ENCODE data around the gene LRP1B.

The LRP1B gene

DNA sequence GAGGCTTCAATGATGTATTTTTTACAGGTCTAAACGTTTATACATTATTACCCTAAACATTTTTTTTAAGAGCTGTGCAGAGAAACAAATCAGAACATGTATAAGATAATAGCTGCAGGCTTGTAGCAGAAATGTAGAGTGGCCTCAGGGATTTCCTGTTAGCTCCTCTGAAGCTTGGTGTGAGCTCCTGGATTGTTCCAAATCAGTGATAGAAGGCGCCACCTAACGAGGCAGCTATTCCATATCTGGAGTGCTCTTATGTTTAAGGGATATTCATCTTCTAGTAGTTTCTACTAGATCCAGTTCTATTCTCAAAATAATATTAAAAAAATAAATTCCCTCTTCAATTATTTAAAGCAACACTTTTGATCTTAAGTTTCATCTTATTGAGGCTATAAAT is 93.1 kb downstream of the LRP1B start:
- no peak for DNase-seq

DNA sequence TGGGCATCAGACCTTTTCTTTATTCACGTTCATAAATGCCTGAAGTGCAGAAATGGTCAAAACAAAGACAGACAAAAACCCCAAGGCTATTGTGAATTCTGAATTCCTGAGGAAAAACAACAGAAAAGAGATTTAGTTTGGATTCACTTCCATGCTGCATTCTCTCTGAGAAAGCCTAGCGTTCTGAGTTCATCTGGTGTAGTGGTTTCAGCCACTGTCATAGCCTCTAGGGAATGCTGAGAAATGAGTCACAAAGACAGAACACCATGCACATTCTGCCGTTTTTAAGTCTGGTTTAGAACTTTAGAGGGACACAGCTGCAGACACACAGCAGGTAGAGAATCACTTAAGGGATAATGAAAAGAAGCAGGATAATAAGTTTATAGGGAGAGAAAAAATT is 93.8 kb downstream of the LRP1B start:
- no peak for DNase-seq

DNA sequence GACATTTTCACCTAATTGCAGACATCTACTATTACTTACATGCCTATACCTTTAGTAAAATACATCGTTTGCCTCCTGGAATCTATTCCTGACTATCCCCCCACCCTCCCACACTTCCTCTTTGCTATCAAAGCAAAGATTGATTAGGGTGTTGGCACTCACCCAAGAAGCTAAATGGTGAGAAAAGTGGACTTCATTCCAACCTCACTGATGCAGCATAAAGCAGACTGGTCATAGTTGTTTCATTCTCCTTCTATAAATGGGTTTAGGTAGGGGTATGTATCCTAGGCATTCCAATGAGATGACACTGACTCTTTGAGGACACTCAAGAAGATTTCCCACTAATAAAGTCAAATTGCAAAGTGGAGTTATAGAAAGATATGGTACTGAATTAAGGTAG is 97.4 kb downstream of the LRP1B start:
- DNase-seq: no peak

DNA sequence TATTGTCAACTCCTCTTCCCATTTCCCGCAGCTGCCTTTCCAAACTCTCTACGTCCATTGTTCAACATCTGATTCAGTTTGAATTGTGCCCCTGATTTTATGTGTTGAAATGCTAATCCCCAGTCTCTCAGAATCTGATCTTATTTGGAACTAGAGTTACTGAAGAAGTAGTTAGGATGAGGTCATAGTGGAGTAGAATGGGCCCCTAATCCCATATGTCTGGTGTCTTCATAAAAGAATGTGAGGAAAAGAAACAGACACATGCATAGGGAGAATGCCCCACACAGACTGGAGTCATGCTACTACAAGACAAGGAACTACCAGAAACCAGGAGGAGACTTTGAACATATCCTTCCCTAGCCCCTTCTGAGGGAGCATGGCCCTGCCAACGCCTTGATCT is 99.2 kb downstream of the LRP1B start:
- DNase-seq: no peak

DNA sequence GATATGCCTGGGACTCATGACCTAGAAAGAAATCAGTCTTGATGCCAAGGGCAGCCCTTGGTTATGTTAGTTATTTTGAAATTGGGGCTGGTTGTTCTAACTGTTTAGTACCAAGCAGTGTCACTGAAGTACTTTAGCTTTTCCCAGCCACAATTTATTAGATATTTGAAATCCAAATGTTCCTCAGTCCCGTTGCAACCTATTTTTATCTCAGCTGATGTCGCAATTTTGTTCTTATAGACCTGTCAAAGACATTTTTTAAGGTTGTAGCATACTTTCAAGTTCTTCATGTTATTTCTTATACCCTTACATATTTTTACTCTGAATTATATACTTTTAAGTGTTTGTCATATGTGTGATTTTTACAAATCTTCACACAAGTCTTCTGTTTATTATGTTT is 100.1 kb downstream of the LRP1B start:
- DNase-seq: no peak

DNA sequence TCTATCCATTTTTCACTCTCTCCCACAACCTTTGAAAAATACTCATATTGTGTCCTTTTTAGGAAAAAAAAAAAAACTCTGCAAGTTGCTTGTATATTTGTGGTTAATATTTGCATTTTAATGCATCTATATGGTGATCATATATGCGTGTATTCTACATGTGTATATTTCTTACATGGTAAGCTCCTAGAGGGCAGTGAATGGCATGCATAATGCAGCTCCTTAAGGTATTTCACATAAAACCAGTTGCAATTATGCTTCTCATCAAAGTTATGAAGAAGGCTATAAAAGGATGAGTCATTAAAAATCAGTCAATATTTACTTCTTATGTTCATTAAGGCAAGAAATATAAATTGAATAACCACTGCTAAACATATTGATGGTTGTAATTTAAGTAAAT is 100.8 kb downstream of the LRP1B start:
- DNase-seq: no peak

DNA sequence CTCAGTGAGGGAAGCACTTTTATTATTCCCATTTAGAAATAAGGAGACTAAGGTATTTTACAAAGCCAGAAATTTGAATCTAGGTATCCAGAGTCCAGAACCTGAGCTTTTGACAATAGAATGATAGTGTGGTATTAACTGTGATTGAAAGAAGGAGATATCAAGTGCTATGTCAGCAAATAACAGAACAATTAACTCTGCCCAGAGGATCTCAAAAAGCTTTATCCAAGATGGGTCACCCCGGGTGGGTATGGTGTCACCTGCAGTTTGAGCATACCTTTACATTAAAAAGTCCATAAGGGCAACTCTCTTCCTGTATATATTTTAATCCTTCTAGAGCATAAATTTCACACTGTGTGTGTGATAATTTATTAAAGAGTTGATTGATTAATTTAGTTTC is 105.4 kb downstream of the LRP1B start:
- no peak for DNase-seq

DNA sequence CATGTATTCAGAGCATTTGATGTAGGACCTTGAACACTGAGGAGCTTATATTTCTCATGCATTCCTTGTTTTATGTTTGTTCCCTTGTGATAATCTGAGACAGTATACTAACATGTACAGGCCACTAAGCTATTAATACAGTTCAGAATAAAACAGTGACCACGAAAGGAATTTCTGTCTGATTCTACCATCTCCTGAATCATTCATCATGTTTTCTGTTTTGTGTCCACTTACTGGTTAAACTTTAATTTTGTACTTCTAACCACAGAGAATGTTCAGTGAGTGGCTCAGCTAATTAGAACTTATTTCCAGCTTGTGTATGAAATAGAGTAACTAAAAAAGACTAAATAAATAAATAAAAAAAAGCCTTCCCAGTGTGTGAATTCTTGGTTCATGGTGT is 110.4 kb downstream of the LRP1B start:
- DNase-seq: no peak

DNA sequence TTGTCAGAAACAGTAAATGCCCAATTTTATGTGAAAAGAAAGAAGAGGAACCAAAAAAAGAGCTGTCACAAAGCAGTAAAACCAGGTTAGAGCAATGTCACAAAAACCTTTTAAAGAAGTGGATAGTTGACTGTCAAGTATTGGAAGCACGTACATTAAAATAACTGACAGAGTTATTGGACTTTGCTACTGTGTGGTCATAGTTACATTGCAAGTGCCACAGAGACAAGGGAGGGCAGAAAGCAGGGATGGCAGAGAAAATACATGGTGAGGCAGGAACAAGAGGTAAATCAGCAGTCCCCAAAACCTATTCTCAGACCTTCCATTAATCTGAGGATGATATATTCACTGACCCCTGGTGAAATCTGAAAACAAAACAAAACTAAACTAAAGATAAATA is 116.3 kb downstream of the LRP1B start:
- DNase-seq: no peak

DNA sequence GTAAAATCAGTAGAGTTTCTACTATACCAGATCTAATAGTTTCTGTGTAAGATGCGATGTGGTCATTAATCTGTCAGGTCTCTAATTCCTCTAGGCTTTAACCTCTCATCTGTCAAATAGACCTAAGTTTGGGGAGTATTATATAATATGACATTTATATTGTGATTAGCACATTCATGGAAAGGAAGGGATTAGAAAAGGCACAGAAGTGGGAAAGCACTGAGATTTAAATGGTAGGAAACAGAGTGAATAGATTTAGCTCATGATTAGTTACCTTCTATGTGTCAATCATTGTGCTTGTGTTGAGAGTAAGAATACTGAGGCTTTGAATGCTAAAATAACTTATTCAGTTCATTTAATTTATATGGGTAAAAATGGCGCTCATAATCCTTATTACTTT is 118.0 kb downstream of the LRP1B start:
- DNase-seq: no peak

DNA sequence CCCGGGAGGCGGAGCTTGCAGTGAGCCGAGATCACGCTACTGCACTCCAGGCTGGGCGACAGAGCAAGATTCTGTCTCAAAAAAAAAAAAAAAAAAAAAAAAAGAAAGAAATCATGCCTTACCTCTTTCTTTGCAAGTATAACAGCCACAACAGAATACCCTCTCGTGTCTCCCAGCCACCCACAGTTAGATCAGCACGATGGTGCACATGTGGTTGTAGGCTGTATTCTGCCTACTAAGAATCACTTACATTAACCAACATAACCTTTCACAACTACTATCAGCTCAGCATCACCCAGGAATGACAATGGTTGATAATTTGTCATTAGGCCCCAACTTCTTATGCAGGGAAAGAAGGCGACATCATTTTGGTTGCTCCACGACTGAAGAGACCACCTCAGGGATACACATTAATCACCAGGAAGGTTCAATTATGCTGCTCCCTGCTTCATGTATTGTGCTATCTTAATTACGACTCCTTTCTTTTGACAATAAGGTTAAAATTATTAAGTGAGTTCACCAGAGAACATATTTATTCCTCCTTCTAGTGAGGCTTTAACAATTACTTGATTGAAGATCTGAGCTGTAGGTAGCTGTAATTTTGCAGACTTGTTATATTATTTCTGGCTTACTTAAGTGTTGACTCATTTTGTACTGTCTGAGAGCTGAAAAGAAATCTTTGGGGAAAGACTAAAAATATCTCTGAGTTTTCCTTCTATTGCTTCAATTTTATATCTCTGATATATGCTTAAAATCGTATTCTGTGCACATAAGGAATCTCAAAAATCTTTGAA is 120.1 kb downstream of the LRP1B start:
- DNase-seq: no peak

DNA sequence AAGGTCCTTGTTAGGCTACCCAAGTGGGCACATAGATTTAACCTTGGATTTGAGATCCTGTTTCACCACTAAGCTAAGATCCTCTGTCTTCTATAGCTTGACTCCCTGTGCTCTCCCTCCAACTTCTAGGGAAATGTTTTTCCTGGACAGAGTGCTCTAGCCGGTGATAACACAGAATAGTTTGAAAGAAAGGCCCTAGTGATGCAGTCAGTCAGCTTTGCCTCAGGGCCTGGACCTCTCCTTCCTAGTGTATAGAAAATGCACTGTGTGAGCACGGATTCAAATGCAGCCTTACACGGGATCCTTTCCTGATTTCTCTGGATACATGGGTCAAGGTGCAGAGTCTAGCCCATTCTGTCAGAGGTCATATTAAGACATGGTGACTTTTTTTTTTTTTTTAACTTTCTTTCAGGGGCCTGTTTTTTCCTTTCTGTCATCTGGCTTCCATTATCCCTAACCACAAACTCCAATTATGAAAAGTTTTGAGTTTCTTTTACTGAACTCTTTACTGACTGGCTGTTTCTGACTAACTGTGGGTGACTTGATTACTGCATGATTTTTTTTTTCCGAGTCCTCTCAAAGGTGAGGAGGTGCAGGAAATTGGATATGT is 122.6 kb downstream of the LRP1B start:
- DNase-seq: peak; percentile 37

DNA sequence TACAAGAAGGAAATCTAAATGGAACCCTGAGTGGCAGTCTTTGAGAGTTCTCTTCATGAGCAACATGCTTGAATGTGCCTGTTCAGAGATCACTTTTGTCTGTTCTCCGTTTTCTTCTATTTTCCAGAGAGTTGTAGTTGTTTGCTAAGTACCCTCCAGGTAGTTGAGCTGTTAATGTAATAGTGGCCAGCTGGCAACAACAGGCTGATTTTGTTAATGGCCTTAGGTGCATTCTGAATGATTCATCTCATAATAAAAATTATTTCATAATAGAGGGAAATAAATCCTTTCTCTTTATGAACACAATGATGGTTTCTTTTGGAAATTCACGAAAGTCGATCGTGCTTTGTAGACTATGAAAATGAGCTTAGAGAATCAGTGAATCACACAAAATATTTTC is 136.8 kb downstream of the LRP1B start:
- DNase-seq: no peak

DNA sequence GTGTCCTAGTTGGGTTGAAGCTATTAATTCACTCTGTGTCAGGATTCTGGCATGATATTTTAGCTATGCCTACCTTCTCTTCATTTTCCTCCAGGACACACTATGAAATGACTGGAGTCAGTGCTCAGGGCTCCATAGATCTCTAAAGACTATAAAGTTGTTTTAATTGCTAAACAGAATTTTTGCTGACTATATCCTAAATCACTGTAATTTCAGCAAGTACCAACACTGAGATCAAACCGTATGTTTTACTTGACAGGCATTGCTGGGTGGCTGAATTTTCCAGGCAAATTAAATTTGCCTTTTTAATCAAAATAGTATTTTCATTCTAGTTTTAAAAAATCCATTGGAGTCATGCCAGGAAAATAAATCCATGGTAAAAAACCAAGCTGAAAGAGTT is 138.1 kb downstream of the LRP1B start:
- DNase-seq: no peak

DNA sequence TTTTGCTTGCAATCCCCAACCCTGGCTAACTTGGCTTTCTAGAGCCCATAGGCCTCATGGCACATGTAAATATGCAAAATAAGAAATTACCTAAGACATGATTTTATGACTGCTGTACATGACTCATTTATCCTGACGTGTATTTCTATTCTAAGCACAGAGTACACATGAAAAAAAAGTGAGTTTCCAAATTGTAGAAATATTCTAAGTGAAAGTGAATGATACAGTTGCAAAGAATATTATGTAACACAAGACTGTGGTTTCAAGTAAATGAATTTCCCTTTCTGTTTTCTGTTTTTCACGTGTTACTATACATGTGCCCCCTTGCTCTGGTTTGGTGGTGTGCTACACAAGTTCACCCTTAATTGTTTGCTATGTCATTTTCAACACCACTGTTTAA is 162.4 kb downstream of the LRP1B start:
- DNase-seq: no peak

DNA sequence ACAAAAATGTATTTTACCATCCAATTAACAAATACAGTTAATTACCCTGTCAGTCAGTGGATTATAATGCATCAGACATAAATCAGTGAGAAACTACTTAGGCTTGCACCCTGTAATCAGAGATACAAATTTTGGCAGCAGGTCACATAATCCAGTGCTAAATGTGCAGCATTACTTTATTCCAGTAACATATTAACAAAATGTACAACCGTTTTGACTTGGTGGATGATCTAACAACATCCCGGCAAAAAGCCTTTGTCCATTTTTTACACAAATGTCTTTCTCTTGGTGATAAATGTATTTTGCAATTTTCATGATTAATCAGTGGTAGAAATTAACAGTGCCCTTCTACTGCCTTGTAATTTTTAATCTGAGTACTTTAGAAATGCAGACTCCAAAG is 162.8 kb downstream of the LRP1B start:
- DNase-seq: no peak

DNA sequence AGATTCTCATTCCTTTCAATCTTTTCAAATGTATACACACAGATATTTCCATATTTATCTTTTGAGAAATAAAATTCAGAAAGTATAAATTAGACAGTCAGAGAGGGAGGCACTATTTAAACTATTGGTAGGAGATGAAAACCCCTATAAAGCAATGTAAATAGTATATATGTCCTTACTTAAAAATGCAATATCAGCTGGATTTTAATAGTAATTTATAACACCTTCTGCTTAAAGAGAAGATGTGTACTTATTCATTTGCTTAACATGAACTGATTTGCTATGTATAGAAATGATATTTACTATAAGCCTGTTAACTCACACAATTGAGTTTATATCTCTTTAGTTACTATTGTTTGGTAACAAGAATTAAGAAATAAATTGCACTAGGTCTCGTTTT is 163.3 kb downstream of the LRP1B start:
- no peak for DNase-seq

DNA sequence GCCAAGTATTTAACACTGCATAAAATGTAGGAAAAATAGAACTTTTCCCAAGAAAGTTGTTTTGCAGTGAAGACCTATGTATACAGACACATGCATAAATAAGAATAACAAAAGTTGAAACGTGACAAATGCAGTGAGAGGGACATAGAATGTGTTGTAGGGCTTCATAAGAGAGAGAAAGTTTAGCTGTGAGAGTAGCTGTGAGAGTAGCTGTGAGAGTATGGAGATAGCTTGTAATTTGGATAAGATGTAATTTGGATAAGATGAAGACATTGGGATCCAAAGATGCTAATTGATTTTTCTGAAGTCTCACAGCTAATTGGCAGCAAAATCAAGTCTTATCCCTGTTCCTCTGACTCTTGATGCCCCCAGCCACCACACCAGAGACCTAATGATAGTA is 170.9 kb downstream of the LRP1B start:
- no peak for DNase-seq

DNA sequence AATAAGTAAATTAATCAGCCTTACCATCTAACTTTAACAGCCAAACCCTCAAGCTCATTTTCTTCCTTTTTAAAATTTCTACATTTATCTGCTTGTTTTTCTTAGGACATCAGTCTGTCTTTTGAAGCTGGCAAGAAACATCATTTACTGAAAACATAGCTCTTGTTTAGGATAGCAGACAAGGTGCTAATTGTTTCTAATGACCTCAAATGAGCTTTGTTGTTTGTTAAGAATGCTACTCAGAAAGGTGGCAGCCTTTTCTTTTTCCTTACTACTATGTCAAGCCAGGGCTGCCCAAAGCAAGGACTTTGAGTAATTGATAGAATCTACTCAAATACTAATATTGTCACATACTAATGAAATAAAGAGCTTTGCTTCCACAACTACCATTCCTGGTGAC is 171.8 kb downstream of the LRP1B start:
- no peak for DNase-seq

DNA sequence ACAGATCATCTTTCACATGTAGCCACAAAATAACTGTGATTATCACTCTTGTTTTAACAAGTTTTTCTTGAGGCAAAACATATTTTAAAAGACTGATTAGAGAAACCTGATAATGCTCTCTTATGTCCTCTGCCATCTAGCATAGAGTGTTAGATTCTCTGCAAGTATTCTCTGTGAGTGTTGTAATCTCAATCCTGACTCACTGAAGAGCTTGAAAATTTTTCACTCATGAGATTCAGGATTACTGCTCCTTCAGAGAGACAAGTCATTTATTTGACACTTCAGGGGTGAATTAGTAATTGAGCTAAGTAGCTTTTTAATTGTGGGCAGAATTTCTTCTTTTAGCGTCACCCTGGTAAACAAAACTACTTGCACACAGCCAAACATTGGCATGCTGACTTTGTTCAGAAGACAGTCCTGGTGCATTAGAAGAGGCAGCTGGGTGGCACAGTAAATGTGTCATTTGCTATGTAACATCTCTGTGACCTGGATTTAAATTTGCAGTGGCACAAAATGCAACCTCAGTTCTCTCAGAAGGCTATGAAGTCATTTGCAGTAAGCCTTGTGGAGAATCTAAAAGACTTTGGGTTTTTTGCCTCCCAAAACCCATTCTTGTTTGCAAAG is 172.9 kb downstream of the LRP1B start:
- no peak for DNase-seq

DNA sequence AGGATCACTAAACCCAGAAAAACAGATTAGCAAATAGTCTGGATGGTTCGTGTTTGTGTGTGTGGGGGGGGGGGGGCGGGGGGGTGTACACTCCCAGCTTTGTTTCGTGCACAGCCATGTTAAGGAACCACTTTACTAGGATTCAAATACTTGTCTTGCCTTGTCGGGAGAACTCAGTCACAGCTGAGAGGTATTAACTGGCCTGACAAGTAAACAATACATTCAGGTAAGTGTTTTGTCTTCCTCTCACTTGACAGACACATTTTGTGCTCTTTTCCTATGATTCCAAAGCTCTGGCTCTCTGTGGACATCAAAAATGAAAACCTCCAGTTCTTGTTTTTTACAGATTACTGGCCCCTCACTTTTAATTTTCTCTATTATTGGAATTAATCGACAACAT is 173.5 kb downstream of the LRP1B start:
- no peak for DNase-seq

DNA sequence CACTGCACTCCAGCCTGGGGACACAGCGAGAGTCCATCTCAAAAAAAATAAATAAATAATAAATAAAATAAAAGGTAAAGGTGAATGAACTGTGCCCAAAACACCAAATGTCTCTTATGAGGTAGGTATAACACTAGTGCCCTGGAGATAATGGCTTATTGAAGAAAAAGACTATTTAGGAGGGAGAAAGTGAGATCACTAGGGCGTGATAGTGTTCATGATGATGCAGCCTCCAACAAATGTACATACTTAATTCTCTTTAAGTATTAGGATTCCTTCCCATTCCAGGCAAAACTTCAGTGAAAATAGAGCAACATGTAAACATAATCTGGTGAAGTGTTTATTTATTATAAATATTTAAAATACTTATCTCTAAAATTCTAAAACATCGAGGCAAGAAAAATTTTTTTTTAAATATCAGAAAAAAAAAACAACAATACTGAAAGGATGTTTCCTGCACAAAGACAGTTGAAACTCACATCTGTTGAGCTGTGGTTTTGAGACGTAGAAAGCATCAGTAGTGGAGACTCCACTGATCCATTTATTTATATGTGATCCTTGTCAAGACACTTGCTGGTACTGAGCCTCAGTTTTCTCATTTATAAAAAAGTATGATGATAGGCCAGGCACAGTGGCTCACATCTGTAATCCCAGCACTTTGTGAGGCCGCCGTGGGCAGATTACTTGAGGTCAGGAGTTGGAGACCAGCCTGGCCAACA is 183.3 kb downstream of the LRP1B start:
- DNase-seq: no peak

DNA sequence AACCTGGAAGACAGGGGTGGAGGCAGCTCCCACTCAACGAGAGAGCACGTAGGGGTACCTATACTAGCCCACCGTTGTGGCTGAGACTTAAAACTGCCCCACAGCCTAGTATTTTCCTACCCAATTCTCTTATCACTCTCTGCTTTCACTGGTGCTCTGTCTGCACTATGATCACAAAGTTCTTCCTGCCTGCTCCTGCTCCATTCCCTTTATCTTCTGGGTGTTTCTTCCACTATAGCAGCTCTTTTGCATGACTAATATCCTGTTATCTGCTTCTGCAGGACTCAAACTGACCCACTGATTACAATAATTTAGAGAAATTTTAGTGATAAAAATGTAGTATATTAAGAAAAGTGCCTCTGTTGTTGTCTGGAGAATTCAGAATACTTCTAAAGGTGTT is 184.8 kb downstream of the LRP1B start:
- DNase-seq: no peak

DNA sequence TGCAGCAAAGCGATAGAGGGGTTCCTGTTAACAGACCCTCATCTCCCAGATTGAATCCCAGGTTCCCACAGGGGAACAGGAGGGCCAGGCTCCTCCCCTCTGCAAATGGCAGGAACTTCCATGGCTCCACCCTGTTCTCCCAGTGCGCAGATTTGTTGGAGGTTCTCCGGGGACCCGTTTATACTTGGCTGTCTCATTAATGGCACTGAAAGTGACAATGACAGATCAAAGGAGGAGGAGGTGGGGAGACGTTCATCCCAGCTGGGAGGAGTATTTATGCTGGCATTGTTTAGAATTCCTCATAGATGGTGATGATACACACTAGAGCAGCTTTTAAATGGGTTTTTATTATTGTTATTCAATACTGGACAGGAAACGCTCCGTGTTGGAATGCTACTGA is 186.9 kb downstream of the LRP1B start:
- no peak for DNase-seq

All from NCI-H1048 (cell line).